G401.6 (cell line): ENCODE data around the gene CASP9.
"Not testable (repeated sequence)": the region's sequence is repeated elsewhere in the genome, so short reads cannot be mapped to it uniquely, and the experiment has no call there.

Source experiments
- FAIRE-seq: peaks from 2 replicates; lab custom pipeline; 2012; peaks lifted over from hg19 to GRCh38; lab: Jason Lieb, UNC

The CASP9 gene

DNA sequence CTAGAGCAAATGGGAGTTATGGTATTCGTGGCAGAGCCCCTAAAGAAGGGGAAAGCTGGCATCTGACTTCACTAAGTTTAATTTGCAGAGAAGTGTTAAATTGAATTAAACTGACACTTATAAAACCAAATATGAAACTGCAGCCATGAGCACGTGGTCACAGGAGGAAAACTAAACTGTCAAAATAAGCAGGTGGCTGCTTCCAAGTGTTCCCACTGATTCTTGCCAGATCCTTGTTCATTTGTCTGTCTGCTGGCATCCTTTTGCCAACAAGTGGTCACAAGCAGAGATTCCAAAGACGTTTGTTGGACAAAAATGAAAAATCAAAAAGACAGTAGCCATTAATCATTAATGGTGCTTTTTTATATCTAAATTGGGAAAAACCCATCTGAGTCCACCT lies 54.7 kb downstream of the CASP9 start:
- FAIRE-seq = no peak

DNA sequence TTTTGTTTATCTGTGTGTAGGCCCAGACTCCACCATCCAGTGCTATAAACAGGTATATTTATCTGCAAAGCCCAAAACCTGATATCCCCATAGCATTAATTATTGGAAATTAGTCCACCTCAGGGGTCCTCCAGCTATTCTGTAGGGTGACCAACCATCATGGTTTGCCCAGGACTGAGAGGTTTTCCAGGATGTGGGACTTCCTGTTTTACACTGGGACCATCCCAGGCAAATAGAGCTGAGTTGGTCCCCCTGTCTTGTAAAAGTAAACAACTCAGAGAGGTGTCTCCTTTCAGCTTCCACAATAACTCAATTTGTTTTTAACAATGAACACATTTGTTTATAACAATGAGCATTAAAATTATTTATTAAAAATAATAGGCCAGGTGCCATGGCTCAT lies 55.9 kb downstream of the CASP9 start:
- FAIRE-seq = no peak

DNA sequence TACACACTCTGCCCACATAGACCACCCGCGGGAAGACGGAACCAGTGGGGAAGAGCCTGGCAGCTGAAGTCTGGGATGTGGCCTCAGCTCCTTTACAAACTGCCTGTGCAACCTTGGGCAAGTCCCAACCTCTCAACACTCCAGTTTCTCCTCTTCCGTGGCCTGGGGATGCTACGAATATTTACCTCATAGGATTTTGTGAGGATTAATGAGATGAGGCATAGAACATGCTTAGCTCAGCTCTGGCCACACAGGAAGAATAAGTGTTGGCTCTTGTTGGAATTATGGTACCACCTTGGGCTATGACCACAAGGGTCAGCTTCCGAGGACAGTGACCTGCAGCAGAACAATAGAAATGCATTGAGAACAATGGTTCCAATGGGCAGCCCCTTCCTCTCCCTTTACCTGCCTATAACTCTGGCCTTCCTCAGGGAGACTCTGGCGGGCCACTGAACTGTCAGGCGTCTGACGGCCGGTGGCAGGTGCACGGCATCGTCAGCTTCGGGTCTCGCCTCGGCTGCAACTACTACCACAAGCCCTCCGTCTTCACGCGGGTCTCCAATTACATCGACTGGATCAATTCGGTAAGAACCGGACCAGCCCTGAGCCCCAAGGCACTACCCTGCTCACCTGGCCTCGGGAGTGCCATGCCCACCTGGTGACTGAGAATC lies 56.9 kb downstream of the CASP9 start:
- FAIRE-seq = not testable (repeated sequence)

DNA sequence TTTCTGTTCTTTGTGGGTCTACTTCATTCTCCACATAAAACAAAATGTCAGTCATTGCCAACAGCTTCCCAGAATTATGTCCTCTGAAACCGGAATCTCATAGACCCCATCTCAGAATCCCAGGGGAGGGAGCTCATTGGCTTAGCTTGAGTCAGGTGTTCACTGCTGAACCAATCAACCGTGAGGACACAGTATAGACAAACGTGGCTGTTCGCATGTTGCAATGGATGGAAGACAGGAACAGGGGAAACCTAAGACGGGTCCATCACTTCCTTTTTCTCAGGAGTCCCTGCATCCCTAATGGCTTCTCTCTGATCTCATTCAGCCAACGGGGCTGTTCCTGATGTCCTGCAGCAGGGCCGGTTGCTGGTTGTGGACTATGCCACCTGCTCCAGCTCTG lies 58.3 kb downstream of the CASP9 start:
- no peak for FAIRE-seq

DNA sequence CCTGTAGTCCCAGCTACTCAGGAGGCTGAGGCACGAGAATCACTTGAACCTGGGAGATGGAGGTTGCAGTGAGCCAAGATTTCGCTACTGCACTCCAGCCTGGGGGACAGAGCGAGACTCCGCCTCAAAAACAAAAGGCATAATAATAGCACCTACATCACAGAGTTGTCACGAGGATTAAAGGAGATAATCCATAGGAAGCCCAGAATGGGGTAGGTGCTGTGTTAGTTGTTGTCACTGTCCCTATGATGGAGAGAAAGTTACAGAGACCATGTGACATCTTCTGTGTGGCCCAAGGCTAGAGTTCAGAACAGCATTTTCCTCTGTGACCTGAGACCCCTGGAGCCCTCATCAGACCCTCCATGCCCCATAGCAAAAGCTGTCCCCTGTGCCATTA lies 60.1 kb downstream of the CASP9 start:
- not testable (repeated sequence) for FAIRE-seq

DNA sequence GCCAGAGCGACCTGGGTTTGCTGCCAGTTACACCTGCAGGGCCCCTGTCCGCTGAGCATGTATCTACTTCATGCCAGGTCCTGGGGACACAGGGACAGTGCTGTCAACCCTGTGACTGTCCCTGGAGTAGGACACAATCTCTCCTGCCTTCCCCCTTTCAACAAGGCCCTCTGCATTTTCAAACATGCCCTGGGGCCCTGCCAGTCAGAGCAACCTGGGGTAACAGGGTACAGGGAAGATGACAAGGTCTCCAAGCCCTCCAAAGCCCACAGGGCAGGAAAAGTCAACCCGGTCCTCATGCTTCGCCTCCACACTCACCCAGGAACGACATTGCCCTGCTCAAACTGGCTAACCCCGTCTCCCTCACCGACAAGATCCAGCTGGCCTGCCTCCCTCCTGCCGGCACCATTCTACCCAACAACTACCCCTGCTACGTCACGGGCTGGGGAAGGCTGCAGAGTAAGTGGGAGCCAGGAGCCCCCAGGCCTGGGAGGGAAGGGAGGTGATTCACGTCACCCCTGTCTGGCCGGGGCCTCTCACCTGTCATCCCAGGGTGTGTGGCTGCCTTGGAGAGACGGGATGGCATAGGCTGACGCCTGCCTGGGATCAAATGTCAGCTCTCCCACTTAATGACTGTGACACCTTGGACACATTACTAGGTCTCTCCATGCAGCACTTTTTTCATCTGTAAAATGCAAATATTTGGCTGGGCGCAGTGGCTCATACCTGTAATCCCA lies 60.8 kb downstream of the CASP9 start:
- FAIRE-seq = not testable (repeated sequence)

DNA sequence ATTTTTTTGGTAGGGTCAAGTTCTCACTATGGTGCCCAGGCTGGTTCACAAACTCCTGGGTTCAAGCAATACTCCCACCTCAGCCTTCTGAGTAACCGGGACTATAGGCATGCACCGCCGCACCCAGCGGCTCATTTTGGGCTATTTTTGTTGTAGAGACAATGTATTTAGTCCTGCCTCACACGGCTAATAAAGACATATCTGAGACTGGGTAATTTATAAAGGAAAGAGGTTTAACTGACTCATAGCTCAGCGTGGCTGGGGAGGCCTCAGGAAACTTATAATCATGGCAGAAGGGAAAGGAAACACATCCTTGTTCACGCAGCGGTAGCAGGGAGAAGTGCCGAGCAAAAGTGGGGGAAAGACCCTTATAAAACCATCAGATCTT lies 63.3 kb downstream of the CASP9 start:
- FAIRE-seq = no peak

DNA sequence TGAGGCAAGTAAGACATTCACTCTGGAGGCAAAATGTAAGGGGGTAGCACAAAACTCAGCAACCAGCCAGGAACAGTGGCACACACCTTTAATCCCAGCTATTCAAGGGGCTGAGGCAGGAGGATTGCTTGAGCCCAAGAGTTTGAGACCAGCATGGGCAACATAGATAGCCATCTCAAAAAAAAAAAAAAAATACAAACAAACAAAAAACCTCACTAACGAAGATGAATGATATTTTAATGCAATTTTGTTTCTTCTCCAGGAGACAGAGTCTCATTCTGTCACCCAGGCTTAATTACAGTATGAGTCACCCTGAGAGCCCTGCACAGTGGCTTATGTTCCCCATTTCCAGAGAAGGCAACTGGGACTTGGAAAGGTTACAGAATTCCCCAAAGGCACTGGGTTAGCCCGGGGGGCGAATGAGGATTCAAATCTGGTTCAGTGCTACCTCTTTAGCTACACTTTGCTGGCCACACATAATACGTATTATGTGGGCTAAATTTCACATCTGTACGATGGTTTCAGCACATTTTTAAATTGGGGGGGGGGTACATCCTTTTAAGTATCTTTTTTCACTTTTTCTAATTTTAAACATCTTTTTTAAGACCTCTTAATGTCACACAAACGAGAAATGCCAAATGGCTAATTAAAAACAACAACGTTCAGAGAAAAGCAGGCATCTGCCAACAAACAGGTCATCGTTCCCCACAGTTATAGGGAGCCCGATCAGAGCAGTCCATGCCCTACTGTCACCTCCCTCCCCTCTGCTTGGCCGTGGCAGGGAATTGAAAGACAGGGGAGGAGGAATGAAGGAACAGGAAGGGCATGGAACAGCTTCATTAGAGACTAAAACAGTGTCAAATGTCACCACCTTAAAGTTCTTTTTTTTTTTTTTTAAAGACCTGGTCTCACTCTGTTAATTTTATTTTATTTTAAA lies 64.0 kb downstream of the CASP9 start:
- FAIRE-seq = no peak

DNA sequence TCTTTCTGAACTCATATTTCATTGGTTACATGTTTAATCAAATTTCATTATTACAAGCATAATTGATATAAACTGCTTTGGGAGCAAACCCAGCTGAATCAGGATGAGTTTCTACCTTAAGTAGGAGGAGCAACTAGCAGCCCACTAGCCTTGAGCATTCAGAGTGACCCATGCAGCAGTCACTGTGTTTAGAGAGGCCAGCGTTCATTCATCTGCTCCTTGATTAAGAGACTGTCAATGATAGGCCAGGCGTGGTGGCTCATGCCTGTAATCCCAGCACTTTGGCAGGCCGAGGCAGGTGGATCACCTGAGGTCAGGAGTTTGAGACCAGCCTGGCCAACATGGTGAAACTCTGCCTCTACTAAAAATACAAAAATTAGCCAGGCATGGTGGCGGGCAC lies 65.6 kb downstream of the CASP9 start:
- not testable (repeated sequence) for FAIRE-seq

DNA sequence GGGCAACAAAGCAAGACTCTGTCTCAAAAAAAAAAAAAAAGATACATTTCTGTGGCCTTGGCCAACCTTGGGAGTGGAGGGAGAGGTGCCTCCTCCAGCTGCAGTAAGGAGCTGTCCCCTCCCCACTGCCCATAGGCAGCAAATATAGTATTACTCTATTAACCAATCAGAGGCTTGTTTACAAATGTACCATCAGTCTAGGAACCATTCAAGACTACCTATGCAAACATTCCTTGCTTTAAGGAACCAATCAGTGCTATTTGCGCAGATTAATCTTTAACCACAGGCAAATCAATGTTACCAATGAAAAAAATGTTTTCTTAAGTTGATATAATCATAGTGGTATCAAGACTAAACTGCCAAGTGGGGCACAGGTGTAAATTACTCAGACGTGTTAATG lies 66.4 kb downstream of the CASP9 start:
- FAIRE-seq = no peak

DNA sequence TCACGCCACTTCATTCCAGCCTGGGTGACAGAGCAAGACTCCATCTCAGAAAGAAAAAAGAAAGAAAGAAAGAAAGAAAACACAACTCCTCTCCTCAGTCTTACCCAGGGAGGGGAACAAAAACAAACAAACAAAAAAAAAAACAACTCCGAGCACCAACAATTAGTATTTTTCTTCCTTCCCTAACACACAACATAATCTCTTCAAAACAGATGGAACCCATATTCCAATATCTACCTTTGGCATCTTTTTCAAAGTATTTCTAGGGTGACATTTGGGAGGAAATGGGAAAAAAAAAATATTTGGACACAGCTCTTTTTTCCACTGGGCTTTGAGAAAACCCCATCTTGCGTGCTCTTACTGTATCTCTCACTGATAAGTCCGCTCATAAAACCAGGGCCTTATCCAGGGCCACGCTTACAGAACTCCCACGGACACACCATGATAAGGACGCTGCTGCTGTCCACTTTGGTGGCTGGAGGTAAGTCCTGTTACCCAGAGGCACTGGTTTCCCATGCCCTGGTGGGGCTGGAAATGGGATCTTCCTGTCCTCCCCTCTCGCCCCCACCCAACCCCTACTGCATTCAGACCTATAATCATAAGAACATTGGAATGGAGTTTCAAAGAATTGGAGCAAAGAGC lies 67.6 kb downstream of the CASP9 start, which contains the start of gene CELA2A:
Gene CELA2A, plus strand, starts transcription at position 420 of the 642 bp plus-strand sequence. Its CDS starts 22 bp downstream, at position 442.
- FAIRE-seq = no peak

DNA sequence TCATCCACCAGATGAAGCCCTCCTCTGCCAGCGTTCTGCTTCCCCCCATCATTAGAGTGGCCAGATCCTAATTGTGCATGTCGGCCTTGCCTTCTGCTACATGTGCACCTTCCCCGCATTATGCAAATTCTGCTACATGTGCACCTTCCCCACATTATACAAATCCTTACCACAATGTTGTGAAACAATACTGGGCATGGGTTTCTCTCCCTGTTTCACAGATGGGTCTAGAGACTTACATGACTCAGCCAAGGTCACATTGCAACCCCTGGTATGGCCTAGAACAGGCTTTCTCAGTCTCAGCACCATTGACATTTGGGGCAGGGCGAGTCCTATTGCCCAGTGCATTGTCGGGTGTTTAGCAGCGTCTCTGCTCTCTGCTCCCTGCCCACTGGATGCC lies 68.5 kb downstream of the CASP9 start:
- no peak for FAIRE-seq

DNA sequence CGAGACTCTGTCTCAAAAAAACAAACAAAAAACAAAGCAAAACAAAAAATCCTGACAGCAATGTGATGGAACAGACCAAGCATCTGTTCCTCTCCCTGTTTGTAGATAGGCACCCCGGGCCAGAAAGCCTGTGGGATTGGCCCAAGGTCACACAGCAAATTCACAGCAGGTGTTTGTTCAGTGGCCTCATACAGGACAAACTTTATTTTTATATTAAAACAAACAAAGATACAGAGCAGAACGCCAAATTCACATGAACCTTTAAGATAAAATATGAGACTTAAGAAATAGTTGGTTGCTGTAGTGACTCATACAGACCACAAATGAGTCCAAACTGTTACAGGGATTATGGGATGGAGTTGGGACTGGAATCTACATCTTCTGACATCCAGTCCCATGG lies 69.8 kb downstream of the CASP9 start:
- no peak for FAIRE-seq

DNA sequence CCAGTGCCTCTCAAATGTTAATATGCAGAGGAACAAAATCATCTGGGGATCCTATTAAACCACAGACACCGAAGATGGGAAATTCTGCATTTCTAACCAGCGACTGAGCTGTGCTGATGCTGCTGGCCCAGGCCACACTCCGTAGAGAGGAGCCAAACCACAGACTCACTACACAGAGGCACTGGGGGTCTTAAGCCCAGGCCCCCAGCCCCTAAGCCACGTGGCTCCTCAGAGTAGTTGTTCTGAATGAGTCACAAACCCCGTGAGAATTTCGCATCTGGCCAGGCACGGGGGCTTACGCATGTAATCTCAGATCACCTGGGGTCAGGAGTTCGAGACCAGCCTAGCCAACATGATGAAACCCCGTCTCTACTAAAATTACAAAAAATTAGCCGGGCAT lies 70.3 kb downstream of the CASP9 start:
- no peak for FAIRE-seq

DNA sequence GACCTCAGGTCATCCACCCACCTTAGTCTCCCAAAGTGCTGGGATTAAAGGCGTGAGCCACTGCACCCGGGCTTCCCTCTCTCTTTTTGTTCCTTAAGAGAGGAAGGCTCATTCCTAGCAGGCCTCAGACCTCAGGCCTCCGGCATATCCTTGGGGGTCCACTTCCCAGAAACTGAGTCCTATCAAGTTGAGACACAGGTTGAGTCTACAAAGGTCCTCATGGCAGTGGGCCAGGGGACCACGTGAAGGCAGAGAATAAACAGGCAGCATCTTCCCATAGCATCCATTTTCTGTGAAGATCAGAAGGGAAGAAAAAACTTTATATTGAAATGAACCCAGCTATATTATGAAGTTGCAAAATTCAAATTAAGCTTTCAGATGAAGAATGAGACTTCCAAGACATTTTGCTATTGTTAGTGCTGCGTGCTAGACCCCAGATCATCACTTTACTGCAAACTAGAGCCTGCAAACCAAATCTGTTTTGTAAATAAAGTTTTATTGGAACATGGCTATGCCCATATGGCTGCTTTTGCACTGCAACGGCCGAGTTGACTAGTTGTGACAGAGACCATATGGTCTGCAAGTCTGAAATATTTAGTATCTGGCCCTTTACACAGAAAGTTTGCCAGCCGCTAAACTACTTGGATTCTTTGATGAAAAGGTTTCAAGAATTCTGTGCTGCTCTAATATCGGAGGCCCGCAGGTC lies 71.0 kb downstream of the CASP9 start:
- no peak for FAIRE-seq

DNA sequence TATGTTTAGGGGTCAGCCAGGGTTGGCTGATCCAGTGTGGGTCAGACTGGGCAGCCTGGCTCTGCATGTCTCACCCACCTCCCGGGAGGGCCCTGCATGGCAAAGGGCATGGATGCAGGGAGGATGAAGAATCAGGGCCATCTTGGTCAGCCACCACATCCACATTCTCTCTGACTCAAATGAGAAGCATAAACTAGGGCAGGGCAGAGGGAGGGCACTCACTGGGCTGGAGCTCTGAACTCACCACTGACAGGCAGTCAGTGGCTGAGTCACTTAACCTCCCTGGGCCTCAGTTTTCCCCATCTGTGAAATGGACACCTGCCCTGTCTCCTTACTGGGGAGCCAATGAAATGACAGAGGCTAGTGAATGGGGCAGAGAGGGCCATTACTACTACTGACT lies 71.8 kb downstream of the CASP9 start:
- FAIRE-seq = no peak

DNA sequence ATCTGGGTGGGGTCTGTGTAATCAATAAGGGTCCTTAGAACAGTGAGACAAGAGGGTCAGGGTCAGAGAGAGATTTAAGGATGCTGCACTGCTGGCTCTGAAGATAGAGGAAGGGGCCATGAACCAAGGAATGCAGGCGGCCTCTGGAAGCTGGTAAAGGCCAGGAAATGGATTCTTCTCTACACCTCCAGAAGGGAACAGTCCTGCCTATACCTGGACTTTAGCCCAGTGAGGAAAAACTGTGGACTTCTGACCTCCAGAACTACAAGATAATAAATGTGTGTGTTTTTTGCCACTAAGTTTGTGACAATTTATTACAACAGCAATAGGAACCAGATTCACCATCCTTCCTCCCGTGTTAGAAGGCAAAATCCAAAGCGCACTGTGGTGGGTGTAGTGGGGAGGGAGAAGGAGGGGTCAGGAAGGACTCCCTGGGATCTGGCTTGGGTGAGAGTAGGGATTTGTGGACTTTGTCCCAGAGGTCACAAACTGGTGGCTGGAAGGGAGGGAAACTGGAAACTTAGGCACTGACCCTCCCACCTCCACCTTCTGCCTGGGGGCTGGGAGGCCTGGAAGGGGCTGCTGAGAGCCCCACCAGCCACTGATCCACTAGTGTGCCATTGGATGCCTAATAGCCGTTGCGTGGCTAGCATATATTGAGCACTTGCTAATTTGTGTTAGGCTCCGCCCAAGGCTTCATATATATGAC lies 72.8 kb downstream of the CASP9 start:
- FAIRE-seq = no peak

DNA sequence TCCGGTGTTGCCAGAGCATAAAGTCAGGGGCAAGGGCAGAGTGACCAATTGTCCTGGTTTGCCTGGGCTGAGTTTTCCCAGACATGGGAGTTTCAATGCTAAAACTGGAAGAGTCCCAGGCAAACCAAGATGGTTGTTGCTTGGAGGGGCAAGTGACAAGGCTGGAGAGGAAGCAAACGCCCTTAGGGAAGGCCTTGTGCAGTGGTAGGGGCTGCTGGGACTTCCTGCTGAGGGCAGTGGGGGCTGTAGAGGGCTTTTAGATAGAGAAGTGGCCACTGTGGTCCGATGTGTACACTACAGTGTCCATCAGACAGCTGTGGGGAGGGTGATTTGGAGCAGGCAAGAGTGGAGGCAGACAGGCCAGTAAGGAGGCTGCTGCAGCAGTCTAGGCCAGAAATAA lies 74.4 kb downstream of the CASP9 start:
- FAIRE-seq = no peak

DNA sequence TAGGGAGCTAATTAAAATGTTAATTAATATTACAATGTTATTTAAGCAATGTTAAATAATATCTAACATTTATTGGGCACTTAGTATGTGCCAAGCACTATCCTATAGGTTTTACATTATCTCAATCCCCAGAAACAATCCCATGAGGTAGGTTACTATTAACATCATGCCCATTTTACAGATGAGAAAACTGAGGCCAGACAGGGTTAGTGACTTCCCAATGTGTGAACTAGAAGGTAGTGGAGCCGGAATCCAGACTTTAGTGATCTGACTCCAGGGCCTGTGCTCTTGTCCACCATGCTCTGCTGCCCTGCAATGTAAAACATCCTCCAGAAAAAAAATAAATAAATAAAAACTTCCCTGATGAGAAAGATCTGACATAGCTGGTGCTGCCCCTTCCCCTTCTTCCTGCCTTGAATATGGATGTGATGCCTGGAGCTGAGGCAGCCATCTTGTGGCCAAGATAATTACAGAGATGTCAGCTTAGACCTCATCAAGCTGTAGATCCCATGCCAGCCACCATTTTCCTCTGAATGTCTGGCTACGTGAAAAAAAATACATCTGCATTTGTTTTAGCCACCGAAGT lies 75.0 kb downstream of the CASP9 start:
- no peak for FAIRE-seq

DNA sequence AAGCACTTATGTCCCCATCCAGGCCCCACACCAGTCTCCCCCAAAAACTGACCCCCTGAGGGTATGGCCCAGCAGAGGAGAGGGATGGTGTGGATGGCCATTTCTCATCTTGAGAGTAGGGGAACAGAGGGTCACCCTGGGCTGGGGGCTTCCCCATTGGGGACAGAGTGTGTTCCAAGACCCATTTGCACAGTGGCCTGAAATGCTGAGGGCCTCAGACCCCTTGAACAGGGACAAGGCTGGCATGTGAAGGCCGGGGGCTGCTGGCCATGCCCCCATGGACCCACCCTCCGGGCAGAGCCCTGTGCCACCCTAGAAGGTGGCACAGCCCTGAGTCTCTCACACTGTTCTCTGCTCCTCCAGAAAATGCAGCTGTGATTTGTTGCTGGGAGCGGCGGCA lies 77.8 kb downstream of the CASP9 start:
- no peak for FAIRE-seq
